Thyroid gland (tissue), 4 donors: ENCODE data around the gene CNTN1.

Experiments used
- CTCF ChIP-seq, 6 experiments: fragments of 200-600 bp in 3 of 6; fragments of 450-650 bp in 3 of 6; sonication (generic) in 3 of 6; IDR thresholded peaks; one replicate each; pipeline ENCODE4 v1.5.1; 2016 to 2019; ENCODE audit warnings: antibody characterized with exemption in 6 of 6, mild to moderate bottlenecking in 2 of 6, inconsistent platforms in 1 of 6, moderate library complexity in 1 of 6
- POLR2A ChIP-seq, 2 donors: fragments of 450-650 bp; IDR thresholded peaks; one replicate each; pipeline ENCODE4 v1.6.1; 2017; ENCODE audit warnings: antibody characterized with exemption in 2 of 2, mild to moderate bottlenecking in 2 of 2, moderate library complexity in 1 of 2

GRCh38 chr12:40898505-40898904 is 206.3 kb downstream of the CNTN1 start:
- TF ChIP-seq CTCF (IDR thresholded peaks at IDR 0.05): no peak
- TF ChIP-seq POLR2A (IDR thresholded peaks at IDR 0.05): no peak
